ENCODE results near the gene CXCR6.

The CXCR6 gene

DNA sequence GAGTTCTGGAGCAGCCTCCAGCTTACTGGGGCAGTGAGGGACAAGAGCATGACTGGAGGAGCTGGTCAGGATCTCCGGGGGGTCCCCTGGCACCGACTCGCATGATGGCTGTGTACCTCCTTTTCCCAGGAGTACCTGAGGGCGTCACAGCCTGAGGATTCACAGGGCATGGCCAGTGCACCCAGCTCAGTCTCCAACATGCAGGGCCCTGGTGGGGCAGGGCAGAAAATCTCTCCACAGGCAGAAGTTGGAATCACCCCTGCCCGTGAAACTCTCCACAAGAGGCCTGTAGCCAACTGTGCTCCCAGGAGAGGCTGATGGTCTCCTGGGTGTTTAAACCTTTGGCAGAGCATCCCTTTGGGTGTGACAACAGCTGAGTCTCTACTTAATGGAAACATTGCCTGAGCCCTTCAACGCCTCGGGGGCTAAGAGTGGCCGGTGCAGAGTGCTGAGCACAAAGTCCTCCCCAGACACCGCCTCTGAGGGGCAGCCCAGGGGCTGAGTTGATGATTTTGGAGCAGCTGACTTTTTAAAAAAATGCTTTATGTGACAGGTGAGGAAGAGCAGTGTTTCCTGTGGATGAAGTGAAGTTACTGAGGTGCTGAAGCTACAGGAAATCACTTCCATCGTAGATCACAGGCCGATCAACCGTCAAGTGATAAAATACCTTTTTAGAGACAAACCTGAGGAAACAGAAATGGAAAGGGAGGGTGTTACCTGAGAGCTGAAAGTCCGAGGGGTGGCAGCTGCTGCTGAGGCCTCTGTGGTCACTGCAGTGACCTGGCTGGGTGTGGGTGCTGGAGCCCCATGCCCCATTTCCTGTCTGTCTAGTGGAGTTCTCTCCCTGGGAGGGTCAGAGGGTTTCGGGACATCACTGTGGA lies 21.9 kb upstream of the CXCR6 start:
- POLR2A ChIA-PET = no interaction called here
- no peak overlapping the region for H3K27ac ChIP-seq (ENCODE audit: extremely low read depth, low read depth, low read length)

DNA sequence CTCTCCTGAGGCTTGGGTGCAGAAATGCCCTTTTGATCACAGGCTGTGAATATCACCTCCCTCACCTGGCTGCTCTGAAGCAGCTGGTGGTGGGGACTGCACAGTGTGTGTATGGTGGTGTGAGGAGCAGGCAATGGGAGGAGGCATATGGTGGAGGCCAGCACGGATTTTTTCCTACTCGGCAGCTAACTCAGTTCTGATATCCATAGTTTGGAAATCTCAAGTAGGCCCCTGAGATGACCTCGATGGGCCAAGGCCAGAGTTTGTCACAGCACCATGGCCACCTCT lies 21.3 kb upstream of the CXCR6 start:
- Histone ChIP-seq H3K9me3 (ENCODE audit: control insufficient read depth, insufficient read depth, low read depth, low read length) (no peaks in the 10 kb centered on the region), H3K36me3 (ENCODE audit: control insufficient read depth in 2 of 2, insufficient read depth in 1 of 2, low read length in 2 of 2) (peaks cover 0 to 58% of the 10 kb centered on the region in 2 experiments; a peak in 2 of 3 replicates), H3K4me3 (ENCODE audit: low read depth, low read length) (no peak overlapping the region), H3K4me1 (ENCODE audit: control insufficient read depth, insufficient read depth, low read length) (no peaks in the 10 kb centered on the region), H3K27ac (ENCODE audit: extremely low read depth, low read depth, low read length) (no peak overlapping the region)
- ChIA-PET CTCF (interaction anchor here (0.7 kb wide), 1 partner anchor 717 kb away, joined by 4 read pairs; no protein-coding TSS in a partner anchor), POLR2A (no interaction called here)
- TF ChIP-seq ZFP37 (tag by site-specific recombination; IDR thresholded peaks at IDR 0.05) (no peak), GLIS2 (tag by site-specific recombination; IDR thresholded peaks at IDR 0.05) (no peak), IKZF3 (tag by site-specific recombination; IDR thresholded peaks at IDR 0.05) (no peak), ZNF37A (tag by site-specific recombination; IDR thresholded peaks at IDR 0.05) (no peak), MZF1 (tag by site-specific recombination; IDR thresholded peaks at IDR 0.05; ENCODE audit: borderline replicate concordance) (no peak), ZNF473 (tag by site-specific recombination; IDR thresholded peaks at IDR 0.05) (no peak), ZNF416 (tag by site-specific recombination; IDR thresholded peaks at IDR 0.05) (no peak), ZNF350 (tag by site-specific recombination; IDR thresholded peaks at IDR 0.05) (no peak), ZNF777 (tag by site-specific recombination; IDR thresholded peaks at IDR 0.05; ENCODE audit: borderline replicate concordance) (no peak), ZNF404 (tag by site-specific recombination; IDR thresholded peaks at IDR 0.05) (no peak), ZNF837 (tag by site-specific recombination; IDR thresholded peaks at IDR 0.05) (no peak), ZNF707 (tag by site-specific recombination; IDR thresholded peaks at IDR 0.05) (no peak), ZSCAN23 (tag by site-specific recombination; IDR thresholded peaks at IDR 0.05) (no peak)
- TF ChIP-seq, protein P1, sequence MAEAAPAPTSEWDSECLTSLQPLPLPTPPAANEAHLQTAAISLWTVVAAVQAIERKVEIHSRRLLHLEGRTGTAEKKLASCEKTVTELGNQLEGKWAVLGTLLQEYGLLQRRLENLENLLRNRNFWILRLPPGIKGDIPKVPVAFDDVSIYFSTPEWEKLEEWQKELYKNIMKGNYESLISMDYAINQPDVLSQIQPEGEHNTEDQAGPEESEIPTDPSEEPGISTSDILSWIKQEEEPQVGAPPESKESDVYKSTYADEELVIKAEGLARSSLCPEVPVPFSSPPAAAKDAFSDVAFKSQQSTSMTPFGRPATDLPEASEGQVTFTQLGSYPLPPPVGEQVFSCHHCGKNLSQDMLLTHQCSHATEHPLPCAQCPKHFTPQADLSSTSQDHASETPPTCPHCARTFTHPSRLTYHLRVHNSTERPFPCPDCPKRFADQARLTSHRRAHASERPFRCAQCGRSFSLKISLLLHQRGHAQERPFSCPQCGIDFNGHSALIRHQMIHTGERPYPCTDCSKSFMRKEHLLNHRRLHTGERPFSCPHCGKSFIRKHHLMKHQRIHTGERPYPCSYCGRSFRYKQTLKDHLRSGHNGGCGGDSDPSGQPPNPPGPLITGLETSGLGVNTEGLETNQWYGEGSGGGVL (tag by site-specific recombination; IDR thresholded peaks at IDR 0.05) = no peak
- TF ChIP-seq, protein P2, sequence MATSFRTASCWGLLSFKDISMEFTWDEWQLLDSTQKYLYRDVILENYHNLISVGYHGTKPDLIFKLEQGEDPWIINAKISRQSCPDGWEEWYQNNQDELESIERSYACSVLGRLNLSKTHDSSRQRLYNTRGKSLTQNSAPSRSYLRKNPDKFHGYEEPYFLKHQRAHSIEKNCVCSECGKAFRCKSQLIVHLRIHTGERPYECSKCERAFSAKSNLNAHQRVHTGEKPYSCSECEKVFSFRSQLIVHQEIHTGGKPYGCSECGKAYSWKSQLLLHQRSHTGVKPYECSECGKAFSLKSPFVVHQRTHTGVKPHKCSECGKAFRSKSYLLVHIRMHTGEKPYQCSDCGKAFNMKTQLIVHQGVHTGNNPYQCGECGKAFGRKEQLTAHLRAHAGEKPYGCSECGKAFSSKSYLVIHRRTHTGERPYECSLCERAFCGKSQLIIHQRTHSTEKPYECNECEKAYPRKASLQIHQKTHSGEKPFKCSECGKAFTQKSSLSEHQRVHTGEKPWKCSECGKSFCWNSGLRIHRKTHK (tag by site-specific recombination; IDR thresholded peaks at IDR 0.05) = no peak
- TF ChIP-seq, protein P3, sequence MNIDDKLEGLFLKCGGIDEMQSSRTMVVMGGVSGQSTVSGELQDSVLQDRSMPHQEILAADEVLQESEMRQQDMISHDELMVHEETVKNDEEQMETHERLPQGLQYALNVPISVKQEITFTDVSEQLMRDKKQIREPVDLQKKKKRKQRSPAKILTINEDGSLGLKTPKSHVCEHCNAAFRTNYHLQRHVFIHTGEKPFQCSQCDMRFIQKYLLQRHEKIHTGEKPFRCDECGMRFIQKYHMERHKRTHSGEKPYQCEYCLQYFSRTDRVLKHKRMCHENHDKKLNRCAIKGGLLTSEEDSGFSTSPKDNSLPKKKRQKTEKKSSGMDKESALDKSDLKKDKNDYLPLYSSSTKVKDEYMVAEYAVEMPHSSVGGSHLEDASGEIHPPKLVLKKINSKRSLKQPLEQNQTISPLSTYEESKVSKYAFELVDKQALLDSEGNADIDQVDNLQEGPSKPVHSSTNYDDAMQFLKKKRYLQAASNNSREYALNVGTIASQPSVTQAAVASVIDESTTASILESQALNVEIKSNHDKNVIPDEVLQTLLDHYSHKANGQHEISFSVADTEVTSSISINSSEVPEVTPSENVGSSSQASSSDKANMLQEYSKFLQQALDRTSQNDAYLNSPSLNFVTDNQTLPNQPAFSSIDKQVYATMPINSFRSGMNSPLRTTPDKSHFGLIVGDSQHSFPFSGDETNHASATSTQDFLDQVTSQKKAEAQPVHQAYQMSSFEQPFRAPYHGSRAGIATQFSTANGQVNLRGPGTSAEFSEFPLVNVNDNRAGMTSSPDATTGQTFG (tag by site-specific recombination; IDR thresholded peaks at IDR 0.05; ENCODE audit: borderline replicate concordance) = no peak
- TF ChIP-seq, protein P4, sequence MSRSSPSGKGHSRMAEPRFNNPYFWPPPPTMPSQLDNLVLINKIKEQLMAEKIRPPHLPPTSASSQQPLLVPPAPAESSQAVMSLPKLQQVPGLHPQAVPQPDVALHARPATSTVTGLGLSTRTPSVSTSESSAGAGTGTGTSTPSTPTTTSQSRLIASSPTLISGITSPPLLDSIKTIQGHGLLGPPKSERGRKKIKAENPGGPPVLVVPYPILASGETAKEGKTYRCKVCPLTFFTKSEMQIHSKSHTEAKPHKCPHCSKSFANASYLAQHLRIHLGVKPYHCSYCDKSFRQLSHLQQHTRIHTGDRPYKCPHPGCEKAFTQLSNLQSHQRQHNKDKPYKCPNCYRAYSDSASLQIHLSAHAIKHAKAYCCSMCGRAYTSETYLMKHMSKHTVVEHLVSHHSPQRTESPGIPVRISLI (tag by site-specific recombination; IDR thresholded peaks at IDR 0.05) = no peak
- TF ChIP-seq, protein P5, sequence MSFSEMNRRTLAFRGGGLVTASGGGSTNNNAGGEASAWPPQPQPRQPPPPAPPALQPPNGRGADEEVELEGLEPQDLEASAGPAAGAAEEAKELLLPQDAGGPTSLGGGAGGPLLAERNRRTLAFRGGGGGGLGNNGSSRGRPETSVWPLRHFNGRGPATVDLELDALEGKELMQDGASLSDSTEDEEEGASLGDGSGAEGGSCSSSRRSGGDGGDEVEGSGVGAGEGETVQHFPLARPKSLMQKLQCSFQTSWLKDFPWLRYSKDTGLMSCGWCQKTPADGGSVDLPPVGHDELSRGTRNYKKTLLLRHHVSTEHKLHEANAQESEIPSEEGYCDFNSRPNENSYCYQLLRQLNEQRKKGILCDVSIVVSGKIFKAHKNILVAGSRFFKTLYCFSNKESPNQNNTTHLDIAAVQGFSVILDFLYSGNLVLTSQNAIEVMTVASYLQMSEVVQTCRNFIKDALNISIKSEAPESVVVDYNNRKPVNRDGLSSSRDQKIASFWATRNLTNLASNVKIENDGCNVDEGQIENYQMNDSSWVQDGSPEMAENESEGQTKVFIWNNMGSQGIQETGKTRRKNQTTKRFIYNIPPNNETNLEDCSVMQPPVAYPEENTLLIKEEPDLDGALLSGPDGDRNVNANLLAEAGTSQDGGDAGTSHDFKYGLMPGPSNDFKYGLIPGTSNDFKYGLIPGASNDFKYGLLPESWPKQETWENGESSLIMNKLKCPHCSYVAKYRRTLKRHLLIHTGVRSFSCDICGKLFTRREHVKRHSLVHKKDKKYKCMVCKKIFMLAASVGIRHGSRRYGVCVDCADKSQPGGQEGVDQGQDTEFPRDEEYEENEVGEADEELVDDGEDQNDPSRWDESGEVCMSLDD (tag by site-specific recombination; IDR thresholded peaks at IDR 0.05) = no peak

More for the DNA sequence above, 21.9 kb upstream of the CXCR6 start:
- CTCF ChIA-PET = interaction anchor here (0.7 to 0.8 kb wide), 2 partner anchors 158 to 717 kb away, joined by 3 to 4 read pairs; no protein-coding TSS in a partner anchor
- no peaks in the 10 kb centered on the region for H3K4me1 ChIP-seq (ENCODE audit: control insufficient read depth, insufficient read depth, low read length)
- no peaks in the 10 kb centered on the region for H3K9me3 ChIP-seq (ENCODE audit: control insufficient read depth, insufficient read depth, low read depth, low read length)
- H3K4me3 ChIP-seq (ENCODE audit: low read depth, low read length) = no peak overlapping the region
- TF ChIP-seq ZXDB (tag by site-specific recombination; IDR thresholded peaks at IDR 0.05) = no peak
- TF ChIP-seq, protein P6, sequence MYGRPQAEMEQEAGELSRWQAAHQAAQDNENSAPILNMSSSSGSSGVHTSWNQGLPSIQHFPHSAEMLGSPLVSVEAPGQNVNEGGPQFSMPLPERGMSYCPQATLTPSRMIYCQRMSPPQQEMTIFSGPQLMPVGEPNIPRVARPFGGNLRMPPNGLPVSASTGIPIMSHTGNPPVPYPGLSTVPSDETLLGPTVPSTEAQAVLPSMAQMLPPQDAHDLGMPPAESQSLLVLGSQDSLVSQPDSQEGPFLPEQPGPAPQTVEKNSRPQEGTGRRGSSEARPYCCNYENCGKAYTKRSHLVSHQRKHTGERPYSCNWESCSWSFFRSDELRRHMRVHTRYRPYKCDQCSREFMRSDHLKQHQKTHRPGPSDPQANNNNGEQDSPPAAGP (tag by site-specific recombination; IDR thresholded peaks at IDR 0.05) = no peak
- no peak for TF ChIP-seq GFI1B (tag by site-specific recombination; IDR thresholded peaks at IDR 0.05)
- no peak for TF ChIP-seq ZNF670 (tag by site-specific recombination; IDR thresholded peaks at IDR 0.05; ENCODE audit: low read depth)
- no peak for TF ChIP-seq KLF9 (tag by site-specific recombination; IDR thresholded peaks at IDR 0.05; ENCODE audit: low read depth)
- TF ChIP-seq ZNF133 (tag by site-specific recombination; IDR thresholded peaks at IDR 0.05) = no peak
- no peak for TF ChIP-seq ZNF239 (tag by site-specific recombination; IDR thresholded peaks at IDR 0.05)
- no peak for TF ChIP-seq MZF1 (tag by site-specific recombination; IDR thresholded peaks at IDR 0.05; ENCODE audit: borderline replicate concordance)
- TF ChIP-seq ZBTB1 (tag by site-specific recombination; IDR thresholded peaks at IDR 0.05) = no peak
- no peak for TF ChIP-seq ZNF623 (tag by site-specific recombination; IDR thresholded peaks at IDR 0.05)
- TF ChIP-seq ZNF747 (tag by site-specific recombination; IDR thresholded peaks at IDR 0.05) = no peak
- peaks cover 0 to 58% of the 10 kb centered on the region in 2 experiments; a peak in 2 of 3 replicates for H3K36me3 ChIP-seq (ENCODE audit: control insufficient read depth in 2 of 2, insufficient read depth in 1 of 2, low read length in 2 of 2)
